Esophagus muscularis mucosa (tissue), 3 donors: ENCODE measurements around the gene ATF7IP.
"Not testable (repeated sequence)": the region's sequence is repeated elsewhere in the genome, so short reads cannot be mapped to it uniquely, and the experiment has no call there.

ENCODE experiments used
- CTCF ChIP-seq, 3 experiments: fragments of 200-600 bp in 2 of 3; fragments of 450-650 bp in 1 of 3; sonication (generic) in 2 of 3; IDR thresholded peaks; one replicate each; pipeline ENCODE4 v1.5.1; 2017 to 2019; ENCODE audit warnings: antibody characterized with exemption in 3 of 3, mild to moderate bottlenecking in 2 of 3, moderate library complexity in 1 of 3
- POLR2A ChIP-seq: fragments of 450-650 bp; IDR thresholded peaks from one replicate; pipeline ENCODE4 v1.6.1; 2017; ENCODE audit warnings: antibody characterized with exemption, moderate library complexity, mild to moderate bottlenecking, low read depth

- not testable (repeated sequence) for TF ChIP-seq CTCF (IDR thresholded peaks at IDR 0.05); POLR2A
These were observed 45.6 kb upstream of the ATF7IP start for GRCh38 chr12:14319704-14320427.
